Activated naive CD4-positive, alpha-beta T cell treated with anti-CD3 and anti-CD28 coated beads, Interleukin-2, amount 50 U/mL, for 24 hours (primary cell): Measurements from ENCODE around the gene RPS19.

Experiments
- H3K27ac Mint-ChIP-seq: one replicate; pipeline ENCODE4 v1.8.0; 2021; ENCODE audit warnings: mild to moderate bottlenecking, mixed read lengths
- H3K27me3 Mint-ChIP-seq: one replicate; pipeline ENCODE4 v1.8.0; 2021; ENCODE audit warnings: mixed read lengths
- H3K36me3 Mint-ChIP-seq: one replicate; pipeline ENCODE4 v1.8.0; 2021; ENCODE audit warnings: mixed read lengths
- H3K4me1 Mint-ChIP-seq: one replicate; pipeline ENCODE4 v1.8.0; 2021; ENCODE audit warnings: mixed read lengths
- H3K4me3 Mint-ChIP-seq: one replicate; pipeline ENCODE4 v1.8.0; 2021; ENCODE audit warnings: mild to moderate bottlenecking, mixed read lengths
- H3K9me3 Mint-ChIP-seq: one replicate; pipeline ENCODE4 v1.8.0; 2021; ENCODE audit warnings: mixed read lengths

Gene RPS19

GRCh38 chr19:41920882-41921576 lies 61.0 kb downstream of the RPS19 start:
- Mint-ChIP-seq H3K9me3 (no peaks in the 10 kb centered on the region), H3K4me3 (no peak overlapping the region), H3K36me3 (peaks cover 3% of the 10 kb centered on the region), H3K27me3 (no peaks in the 10 kb centered on the region), H3K4me1 (peaks cover 16% of the 10 kb centered on the region), H3K27ac (no peak overlapping the region)

GRCh38 chr19:41921577-41922576 lies 61.8 kb downstream of the RPS19 start:
- no peak overlapping the region for H3K27ac Mint-ChIP-seq
- no peaks in the 10 kb centered on the region for H3K9me3 Mint-ChIP-seq
- H3K4me1 Mint-ChIP-seq, result peaks cover 16% of the 10 kb centered on the region

More at GRCh38 chr19:41921577-41922576, 61.8 kb downstream of the RPS19 start:
- H3K4me3 Mint-ChIP-seq, result no peak overlapping the region
- no peaks in the 10 kb centered on the region for H3K27me3 Mint-ChIP-seq
- H3K36me3 Mint-ChIP-seq, result peaks cover 3% of the 10 kb centered on the region
